HUES6 (cell line): ENCODE results near the gene NOL4L.

ENCODE experiments used
- H3K27ac ChIP-seq: 2 replicates; pipeline ENCODE4 v1.7.0; 2013; ENCODE audit warnings: low read depth, mild to moderate bottlenecking, low read length, inconsistent platforms
- H3K27me3 ChIP-seq: 2 replicates; pipeline ENCODE4 v1.6.1; 2013; ENCODE audit warnings: low read length; ENCODE audit not compliant: control insufficient read depth, insufficient read depth
- H3K36me3 ChIP-seq: 2 replicates; pipeline ENCODE4 v1.6.1; 2013; ENCODE audit warnings: low read length; ENCODE audit not compliant: control insufficient read depth, insufficient read depth
- H3K4me1 ChIP-seq: 2 replicates; pipeline ENCODE4 v1.6.1; 2013; ENCODE audit warnings: low read length; ENCODE audit not compliant: control insufficient read depth, insufficient read depth
- H3K4me3 ChIP-seq: 2 replicates; pipeline ENCODE4 v1.5.1; 2013; ENCODE audit warnings: low read depth, low read length
- H3K9ac ChIP-seq: one replicate; pipeline ENCODE4 v1.6.1; 2013; ENCODE audit warnings: mild to moderate bottlenecking, low read length
- H3K9me3 ChIP-seq: 2 replicates; pipeline ENCODE4 v1.6.1; 2013; ENCODE audit warnings: low read depth, low read length; ENCODE audit not compliant: control insufficient read depth, insufficient read depth

NOL4L gene

GRCh38 chr20:32455171-32455900 is 129.8 kb downstream of the NOL4L start:
- Histone ChIP-seq H3K27me3 (no peaks in the 10 kb centered on the region), H3K9me3 (no peaks in the 10 kb centered on the region), H3K4me3 (no peak overlapping the region), H3K4me1 (peaks cover 17% of the 10 kb centered on the region), H3K27ac (no peak overlapping the region), H3K9ac (no peak overlapping the region), H3K36me3 (peaks cover 57% of the 10 kb centered on the region)

- no peaks in the 10 kb centered on the region for H3K27me3 ChIP-seq
- H3K27ac ChIP-seq = no peak overlapping the region
- no peak overlapping the region for H3K9ac ChIP-seq
- peaks cover 64% of the 10 kb centered on the region for H3K36me3 ChIP-seq
- H3K4me3 ChIP-seq = no peak overlapping the region
- H3K9me3 ChIP-seq = no peaks in the 10 kb centered on the region
- peaks cover 17% of the 10 kb centered on the region for H3K4me1 ChIP-seq
Observed at GRCh38 chr20:32454164-32455145, 130.7 kb downstream of the NOL4L start.

- peaks cover 17% of the 10 kb centered on the region for H3K4me1 ChIP-seq
- no peaks in the 10 kb centered on the region for H3K27me3 ChIP-seq
- no peaks in the 10 kb centered on the region for H3K9me3 ChIP-seq
- H3K27ac ChIP-seq = no peak overlapping the region
- no peak overlapping the region for H3K4me3 ChIP-seq
- H3K36me3 ChIP-seq = peaks cover 67% of the 10 kb centered on the region
- H3K9ac ChIP-seq = no peak overlapping the region
Observed at GRCh38 chr20:32453467-32454163, 131.5 kb downstream of the NOL4L start.

- peaks cover 69% of the 10 kb centered on the region for H3K36me3 ChIP-seq
- no peak overlapping the region for H3K27ac ChIP-seq
Observed at GRCh38 chr20:32452776-32453466, 132.2 kb downstream of the NOL4L start.

GRCh38 chr20:32451682-32452461 is 133.3 kb downstream of the NOL4L start:
- Histone ChIP-seq H3K36me3 (peaks cover 80% of the 10 kb centered on the region), H3K4me1 (peaks cover 7% of the 10 kb centered on the region), H3K9ac (no peak overlapping the region), H3K27ac (no peak overlapping the region), H3K4me3 (no peak overlapping the region), H3K9me3 (no peaks in the 10 kb centered on the region), H3K27me3 (no peaks in the 10 kb centered on the region)

More at GRCh38 chr20:32452776-32453466, 132.2 kb downstream of the NOL4L start:
- Histone ChIP-seq H3K9me3 (no peaks in the 10 kb centered on the region), H3K4me1 (peaks cover 10% of the 10 kb centered on the region), H3K27me3 (no peaks in the 10 kb centered on the region), H3K9ac (no peak overlapping the region), H3K4me3 (no peak overlapping the region)

GRCh38 chr20:32451340-32451681 is 133.8 kb downstream of the NOL4L start:
- H3K27me3 ChIP-seq = no peaks in the 10 kb centered on the region
- H3K4me3 ChIP-seq = no peak overlapping the region
- no peak overlapping the region for H3K27ac ChIP-seq
- H3K4me1 ChIP-seq = peaks cover 2% of the 10 kb centered on the region; the same call in 1 of the 2 replicates
- H3K36me3 ChIP-seq = peaks cover 85% of the 10 kb centered on the region
- H3K9ac ChIP-seq = no peak overlapping the region
- H3K9me3 ChIP-seq = no peaks in the 10 kb centered on the region

- Histone ChIP-seq H3K27ac (no peak overlapping the region), H3K9me3 (no peaks in the 10 kb centered on the region)
Observed at GRCh38 chr20:32450484-32451061, 134.6 kb downstream of the NOL4L start.

GRCh38 chr20:32449890-32450401 is 135.2 kb downstream of the NOL4L start:
- Histone ChIP-seq H3K36me3 (peaks cover 84% of the 10 kb centered on the region), H3K9me3 (no peaks in the 10 kb centered on the region), H3K27ac (no peak overlapping the region), H3K4me3 (no peak overlapping the region), H3K9ac (no peak overlapping the region), H3K4me1 (0 out of 2 replicates have a peak, but pooled peaks cover 6% of the 10 kb centered on the region), H3K27me3 (no peaks in the 10 kb centered on the region)

More at GRCh38 chr20:32450484-32451061, 134.6 kb downstream of the NOL4L start:
- Histone ChIP-seq H3K9ac (no peak overlapping the region), H3K4me3 (no peak overlapping the region), H3K36me3 (peaks cover 87% of the 10 kb centered on the region), H3K27me3 (no peaks in the 10 kb centered on the region), H3K4me1 (no peaks in the 10 kb centered on the region)

GRCh38 chr20:32449057-32449889 is 135.9 kb downstream of the NOL4L start:
- Histone ChIP-seq H3K36me3 (peaks cover 80% of the 10 kb centered on the region), H3K27me3 (no peaks in the 10 kb centered on the region), H3K9ac (no peak overlapping the region), H3K4me1 (0 out of 2 replicates have a peak, but pooled peaks cover 8% of the 10 kb centered on the region), H3K4me3 (no peak overlapping the region), H3K27ac (no peak overlapping the region), H3K9me3 (no peaks in the 10 kb centered on the region)
